ENCODE measurements around the gene ATP1B1.
"Not testable (repeated sequence)": the region's sequence is repeated elsewhere in the genome, so short reads cannot be mapped to it uniquely, and the experiment has no call there.

ATP1B1 gene

DNA sequence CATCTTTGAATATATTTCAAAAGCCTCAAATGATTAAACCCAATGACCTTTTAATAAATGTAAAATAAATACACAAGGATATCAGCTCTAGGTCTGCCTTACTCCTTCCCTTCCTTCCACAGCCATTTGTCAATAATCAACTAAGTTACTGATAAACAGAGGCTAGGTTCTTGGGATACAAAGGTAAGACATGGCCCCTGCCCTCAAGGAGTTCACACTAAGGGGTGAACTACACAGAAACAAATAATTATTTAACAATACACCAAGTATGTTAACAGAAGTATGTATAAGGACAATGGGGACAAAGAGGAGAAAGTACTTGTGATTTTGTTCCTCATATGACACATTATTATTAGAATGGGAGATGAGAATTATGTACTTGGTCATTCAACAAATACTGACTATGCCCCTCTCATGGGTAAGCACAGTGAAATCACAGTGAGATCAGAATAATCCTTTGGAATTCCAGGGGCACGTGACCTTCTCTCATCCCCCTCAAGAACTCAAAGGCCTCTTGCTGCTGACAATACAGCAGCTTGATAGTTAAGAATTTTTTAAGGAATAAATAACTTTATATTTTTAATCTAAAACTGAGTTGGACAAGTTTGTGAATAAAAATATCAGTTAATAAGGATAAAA lies 40.2 kb downstream of the ATP1B1 start:
- DNase-seq, result no peak

DNA sequence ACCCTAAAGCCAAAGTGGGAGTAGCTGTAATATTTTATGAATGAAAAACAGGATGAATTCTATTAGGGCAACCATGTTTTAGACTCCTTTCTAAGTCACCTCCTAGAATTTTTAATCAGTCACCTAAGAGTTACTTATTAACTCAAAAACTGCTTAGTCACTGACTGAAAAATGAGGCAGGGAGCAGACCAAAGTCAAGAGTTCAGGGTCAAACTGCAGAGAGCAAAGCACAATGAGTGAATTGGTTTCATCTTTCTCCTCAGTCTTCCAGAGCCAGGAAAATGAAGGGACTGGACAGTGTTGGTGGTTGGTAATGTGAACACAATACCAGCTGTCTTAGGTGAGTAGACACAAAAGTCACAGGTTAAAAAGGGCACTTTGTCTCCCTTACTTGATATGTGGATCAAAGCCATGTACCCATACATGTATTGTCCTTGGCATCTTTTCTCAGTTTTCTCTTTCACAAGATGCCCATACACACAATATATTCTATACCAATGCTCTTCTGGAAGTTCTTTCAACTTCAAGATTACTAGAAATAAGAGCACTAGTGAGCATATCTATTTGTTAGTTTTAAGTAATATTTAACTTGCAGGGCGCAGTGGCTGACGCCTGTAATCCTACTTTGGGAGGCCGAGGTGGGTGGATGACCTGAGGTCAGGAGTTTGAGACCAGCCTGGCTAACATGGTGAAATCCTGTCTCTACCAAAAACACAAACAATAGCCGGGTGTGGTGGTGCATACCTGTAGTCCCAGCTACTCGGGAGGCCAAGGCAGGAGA lies 42.2 kb downstream of the ATP1B1 start:
- DNase-seq, result no peak

DNA sequence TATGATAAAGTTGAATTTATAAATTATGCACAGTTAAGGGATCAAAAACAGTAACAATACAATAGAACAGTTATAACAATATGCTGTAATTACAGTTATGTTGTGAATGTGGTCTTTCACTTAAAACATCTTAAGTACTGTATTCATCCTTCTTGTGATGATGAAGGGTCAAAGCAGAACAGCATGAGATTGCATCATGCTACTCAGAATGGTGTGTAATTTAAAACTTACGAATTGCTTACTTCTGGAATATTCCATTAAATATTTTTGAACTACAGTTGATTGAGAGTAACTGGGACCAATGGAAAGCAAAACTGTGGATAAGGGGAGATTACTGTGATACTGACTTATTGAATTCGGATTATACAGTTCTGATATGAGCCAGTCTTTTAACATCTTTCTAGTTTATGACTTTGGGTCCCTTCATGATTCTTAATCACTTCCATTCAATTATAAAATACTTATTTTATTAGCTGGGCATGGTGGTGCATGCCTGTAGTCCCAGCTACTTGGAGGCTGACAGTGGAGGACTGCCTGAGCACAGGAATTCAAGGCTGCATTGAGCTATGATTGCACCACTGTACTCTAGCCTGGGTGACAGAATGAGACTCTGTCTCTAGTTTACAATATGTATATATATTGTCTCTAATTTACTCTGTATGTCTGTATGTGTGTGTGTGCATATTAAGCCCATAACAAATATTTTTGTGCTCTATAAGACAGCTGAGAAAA lies 43.2 kb downstream of the ATP1B1 start:
- DNase-seq, result no peak

DNA sequence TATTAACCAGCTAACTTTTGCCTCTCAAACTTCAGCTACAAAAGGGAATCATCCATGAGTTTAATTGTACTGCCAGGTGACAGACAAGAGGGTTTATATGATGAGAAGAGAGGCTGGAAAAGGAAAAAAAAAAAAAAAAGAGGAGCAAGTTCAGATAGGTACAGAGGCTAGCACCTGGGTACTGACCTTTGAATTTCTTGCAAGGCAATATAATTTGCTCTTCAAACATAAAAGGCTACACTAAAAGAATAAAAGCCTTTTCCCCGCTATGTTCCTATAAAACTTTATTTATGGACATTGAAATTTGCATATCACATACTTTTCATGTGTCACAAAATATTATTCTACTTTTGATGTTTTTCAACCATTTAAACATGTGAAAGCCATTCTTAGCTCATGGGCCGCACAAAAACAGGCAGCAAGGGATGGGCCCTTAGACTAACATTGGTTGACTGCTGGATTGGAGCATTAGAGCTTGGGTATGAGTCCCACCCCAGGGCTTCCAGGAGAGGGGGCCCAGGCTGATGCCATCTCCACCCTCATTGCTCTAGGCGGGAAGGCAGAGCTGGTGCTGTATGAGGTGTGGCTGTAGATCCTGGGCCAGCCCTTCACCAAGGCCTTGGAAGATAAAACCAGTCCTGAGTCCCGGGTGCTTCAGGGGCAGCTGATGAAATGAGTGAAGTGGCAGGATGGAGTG lies 44.3 kb downstream of the ATP1B1 start:
- DNase-seq, result no peak

DNA sequence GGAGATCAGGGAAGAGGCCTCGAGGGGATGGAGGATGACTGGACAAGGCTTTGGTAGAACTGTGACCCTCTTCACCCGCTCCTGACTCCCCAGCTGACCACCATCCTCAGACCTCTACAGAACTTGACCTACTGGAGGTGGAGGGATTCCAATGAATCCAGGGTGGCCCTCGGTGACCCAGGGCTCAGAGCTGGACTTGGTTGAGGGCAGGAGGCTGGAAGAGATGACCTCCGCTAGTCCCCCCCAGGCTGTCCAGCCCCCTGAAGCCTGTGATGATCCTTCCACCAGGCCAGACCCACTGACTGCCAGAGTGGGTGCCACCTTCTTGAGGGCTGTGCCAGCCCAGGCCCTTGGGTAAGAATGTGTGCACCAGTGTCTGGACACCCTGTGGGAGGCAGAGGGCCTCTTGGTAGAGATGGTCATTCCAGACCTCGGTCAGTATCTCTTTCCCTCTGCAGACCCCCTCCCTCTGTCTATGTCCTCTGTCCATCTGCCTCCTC lies 44.9 kb downstream of the ATP1B1 start:
- DNase-seq, result no peak

DNA sequence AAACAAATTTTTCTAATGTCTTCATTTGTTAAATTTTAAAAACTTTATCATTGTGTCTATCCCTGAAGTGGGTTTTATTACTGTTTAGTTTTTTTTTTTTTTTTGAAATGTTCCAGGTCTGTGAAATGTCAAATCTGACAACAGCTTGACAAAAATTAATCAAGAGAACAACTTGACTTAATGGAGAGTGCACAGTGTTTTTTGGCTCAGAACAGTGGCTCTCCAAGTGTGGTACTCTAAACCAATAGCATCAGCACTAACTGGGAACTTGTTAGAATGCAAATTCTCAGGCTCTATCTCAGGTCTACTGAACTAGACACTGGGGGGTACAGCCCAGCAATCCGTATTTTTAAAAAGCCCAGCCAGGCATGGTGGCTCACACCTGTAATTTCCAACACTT lies 49.2 kb downstream of the ATP1B1 start:
- no peak for DNase-seq

DNA sequence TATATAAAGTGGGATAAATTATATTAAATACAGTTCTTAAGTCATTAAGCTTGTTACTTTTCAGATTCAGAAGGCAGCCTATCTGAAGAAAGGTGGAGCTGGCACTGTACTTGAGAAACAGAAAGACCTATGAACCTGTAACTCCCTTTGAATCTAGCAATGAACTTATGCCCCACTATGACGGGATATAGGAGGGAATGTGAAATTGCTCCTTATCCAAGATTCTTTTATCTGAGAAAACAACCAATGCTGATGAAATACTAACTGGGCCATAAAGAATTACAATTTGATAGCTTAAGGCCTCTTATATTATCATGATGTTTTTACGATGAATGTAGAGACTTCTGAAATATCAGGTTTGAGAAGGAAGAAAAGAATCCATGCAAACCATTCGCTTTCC lies 50.1 kb downstream of the ATP1B1 start:
- no peak for DNase-seq

DNA sequence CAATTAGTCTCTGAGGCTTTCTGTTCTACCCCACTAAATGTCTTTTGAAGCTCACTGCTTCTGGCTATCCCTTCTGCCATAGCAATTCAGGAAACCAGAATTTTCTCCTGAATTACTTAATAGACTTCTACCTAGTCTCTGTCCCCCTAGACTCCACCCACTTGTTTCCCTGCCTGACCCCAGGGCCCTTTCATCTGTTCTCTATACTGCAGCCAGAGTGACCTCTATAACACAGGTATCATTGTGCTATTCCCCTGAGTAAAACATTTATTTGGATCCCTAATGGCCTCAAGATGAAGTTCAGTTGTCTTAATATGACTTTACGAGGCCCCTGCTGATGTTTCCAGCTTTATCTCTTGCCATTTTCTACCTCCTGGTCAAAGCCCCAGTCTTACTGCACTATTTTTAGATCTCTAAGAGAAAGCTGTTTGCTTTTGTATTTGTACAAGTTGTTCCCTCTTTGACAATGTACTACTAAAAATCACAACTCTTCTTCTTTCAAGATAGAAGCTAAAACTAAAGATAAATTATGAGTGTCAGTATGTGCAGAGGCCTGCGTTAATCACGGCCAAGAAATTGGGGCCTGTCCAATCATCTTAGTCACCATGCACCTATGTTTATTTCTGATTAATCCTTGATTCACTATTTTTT lies 54.5 kb downstream of the ATP1B1 start:
- DNase-seq, result no peak

DNA sequence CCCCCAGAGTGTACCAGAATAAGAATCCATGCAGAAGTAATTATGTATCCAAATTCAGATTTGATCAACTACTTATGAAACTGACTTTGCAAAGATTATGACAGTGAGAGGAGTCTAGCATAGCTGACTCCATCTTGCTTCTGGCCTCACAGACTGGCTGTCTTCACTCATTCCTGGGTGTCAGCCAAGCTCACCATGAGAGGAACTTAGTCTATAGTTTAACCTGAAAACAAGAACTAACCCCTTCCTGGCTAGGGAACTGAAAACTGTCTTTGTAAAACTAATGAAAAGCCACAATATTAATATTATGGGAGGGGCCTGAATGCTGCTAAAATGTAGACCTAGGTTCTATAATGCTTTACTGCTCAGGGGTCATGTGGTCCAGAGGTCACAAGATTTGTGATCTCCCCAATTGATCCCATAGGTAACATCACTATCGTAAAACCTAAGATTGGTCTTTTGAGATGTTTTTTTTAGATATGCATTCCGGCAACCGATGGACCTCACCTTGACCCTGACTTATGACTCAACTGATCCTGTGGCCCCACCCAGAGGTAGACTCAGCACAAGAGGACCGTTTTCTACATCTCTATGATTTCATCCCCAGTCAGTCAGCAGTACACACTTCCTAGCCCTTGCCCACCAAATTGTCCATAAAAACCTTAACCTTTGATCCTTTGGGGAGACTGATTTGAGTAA lies 55.2 kb downstream of the ATP1B1 start:
- no peak for DNase-seq

DNA sequence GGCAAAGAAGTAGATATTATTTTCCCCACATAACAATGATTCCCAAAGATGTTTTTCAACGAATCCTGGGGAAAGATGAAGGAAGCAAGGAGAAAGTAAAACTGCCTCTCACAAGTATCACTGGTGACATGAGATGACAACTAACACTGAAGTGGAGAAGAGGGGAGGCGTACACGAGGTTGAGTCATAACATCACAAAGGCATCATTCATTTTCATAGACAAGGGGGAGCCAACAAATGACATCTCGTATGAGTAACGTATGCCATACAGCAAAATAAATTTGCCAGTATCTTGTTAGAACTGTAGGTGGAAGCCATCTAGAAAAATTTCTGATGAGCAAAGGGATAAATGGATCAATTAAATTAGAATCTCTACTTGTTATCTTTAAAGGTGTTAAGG lies 56.6 kb downstream of the ATP1B1 start:
- no peak for DNase-seq

DNA sequence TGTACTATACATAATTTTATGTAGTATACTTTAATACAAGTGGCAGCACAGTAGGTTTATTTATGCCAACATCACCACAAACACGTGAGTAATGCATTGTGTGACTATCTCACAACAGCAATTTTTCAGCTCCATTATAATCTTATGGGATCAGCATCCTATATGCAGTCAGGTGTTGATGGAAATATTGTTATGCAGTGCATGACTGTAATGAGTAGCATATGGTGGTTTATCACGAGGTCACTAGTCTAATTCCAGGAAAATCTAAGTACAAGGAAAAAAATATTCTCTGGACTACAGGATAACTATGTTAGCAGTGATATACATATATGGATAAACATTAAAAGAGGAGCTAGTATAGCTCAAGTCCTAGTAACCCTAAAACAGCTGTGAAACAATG lies 69.0 kb downstream of the ATP1B1 start:
- no peak for DNase-seq

DNA sequence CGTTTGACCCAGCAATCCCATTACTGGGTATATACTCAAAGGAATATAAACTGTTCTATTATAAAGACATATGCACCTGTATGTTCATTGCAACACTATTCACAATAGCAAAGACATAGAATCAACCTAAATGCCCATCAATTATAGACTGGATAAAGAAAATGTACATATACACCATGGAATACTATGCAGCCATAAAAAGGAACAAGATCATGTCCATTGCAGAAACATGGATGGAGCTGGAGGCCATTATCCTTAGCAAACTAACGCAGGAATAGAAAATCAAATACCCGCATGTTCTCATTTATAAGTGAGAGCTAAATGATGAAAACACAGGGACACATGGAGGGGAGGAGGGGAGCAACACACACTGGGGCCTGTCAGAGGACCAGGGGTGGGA lies 72.9 kb downstream of the ATP1B1 start:
- not testable (repeated sequence) for DNase-seq

DNA sequence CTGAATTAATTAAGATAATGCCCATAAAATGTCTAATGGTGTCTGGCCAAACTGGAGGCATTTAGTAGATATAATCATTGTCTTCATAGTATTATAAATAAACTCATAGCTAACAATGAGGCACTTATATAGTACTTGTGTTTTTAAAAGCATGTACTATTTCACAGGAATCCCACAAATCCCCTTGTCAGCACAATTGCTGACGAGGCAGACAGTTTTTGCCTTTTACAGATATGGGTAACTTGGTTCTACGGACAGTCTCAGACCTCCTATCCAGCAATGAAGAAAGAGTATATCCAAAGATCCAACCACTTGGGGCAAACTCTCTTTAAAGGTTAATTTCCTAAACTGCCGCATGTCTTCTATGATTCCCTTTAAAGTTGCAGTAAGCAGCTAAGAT lies 73.7 kb downstream of the ATP1B1 start:
- no peak for DNase-seq
